GM18868 (cell line): Measurements from ENCODE around the gene SCG3.

Experiments used
- ATAC-seq: cut with Tn5 transposase; IDR thresholded peaks from one replicate; pipeline ENCODE4 v1.9.1; 2021; ENCODE audit warnings: mild to moderate bottlenecking, moderate library complexity; ENCODE audit not compliant: unreplicated experiment

SCG3 gene

DNA sequence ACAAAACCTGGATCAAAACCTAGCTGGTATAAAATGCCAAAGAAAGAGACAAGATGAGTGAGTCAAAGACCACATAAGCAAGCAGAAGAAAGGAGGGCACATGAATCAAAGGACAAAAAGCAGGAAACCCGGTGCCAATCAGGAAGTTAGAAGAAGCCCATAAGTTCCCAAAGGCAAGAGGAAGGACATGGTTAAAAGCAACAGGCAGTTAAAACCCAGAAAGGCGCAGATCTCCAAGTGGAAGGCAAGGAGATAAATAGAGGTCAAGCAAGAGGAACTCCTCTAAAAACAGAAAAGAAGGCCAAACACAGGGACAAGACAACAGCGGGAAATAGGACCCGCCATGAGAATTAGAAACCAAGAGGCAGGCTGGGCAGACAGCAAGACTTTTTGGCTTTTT, 74.5 kb downstream of the SCG3 start:
- ATAC-seq = no peak

DNA sequence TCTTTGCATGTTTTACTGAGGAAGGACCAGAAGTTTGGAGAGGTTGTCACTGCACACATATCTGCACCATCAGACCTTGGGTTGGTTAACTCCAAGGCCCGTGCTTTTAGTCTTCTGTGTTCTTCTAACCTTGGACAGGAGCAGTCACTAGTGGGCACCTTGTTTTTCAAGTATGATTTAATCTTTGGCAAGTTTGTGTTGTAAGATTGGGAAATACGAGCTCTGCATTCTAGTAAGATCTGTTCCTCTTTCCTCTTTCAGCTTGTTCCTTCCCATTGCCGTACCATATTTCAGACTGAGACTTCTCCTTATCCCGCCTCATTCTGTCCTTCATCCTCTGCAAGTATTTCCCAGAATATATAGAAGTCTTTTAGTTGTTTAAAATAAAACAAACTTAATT, 75.2 kb downstream of the SCG3 start:
- ATAC-seq = no peak

DNA sequence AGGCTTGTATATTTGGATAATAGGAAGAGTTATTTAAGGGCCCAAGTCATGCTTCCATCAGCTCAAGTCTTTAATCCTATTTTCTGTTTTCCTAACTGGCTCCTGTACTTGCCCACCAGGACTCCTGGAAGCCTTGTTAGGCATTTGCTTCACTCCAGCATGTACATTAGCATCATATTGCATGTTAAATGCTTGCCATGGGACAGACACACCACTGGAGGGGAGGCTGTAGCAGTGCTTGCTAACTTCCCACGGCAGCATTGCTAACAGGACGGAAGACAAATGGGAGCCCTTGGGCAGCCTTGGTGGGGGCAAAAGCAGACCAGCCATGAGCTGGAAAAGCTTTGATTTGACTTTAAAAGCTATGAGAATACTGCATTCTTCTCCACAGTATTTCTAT, 76.1 kb downstream of the SCG3 start:
- ATAC-seq = no peak

DNA sequence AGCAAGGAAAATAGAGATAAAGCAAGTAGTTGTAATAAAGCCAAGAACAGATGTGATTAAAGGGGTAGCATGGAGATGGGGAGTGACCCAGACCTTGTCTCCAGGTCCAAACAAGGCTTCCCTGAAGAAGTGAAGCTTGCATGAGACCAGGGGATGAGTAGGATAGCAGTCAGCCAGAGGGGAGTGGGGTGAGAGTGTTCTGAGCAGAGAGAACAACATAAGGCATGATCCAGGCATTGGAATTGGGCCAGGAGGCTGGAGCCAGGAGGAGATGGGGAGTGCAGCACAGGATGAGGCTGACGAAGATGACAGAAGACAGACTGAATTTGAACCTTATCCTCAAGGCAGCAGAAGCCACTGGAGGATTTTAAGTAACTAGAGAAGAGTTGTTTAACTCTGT, 77.3 kb downstream of the SCG3 start:
- ATAC-seq = no peak

DNA sequence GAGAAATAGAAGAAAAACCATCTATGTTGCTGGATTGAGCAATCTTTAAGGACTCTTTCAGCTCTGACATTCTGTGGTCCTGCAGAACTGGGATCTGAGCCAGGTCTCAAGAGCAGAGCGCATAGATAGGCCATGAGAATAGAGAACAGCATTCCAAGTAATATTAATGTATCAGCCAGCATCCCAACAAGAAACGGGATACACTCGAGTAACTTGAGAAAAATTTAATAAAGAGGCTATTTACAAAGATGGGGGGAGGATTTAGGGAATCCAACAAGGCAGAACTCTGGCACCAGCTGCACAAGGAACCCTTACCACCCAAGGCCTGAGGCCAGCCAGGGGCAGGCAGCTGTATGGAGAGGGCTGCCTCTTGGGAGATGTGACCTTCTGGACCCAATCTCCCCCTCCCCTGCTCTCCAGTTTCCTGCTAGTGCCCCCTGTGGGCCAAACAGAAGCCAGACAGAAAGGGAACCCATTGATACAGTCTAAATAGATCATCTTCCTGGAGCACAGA, 78.3 kb downstream of the SCG3 start:
- ATAC-seq = no peak

DNA sequence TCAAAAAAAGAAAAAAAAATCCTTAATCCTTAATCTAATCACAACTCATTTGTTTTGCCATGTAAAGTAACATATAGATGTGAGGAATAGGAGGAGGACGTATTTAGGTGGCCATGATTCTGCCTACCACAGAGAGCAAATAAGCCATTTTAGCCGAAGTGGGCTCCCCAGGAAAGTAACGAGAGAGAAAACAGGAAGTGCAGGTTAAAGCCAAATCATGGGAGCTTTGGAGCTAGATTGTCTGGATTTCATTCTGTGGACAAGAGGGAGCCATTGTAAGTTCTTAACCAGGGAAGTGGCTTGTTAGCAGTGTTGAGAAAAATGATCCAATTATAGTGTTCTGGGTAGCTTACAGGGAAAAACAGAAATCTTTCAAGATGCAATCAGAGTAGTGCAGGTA, 79.5 kb downstream of the SCG3 start:
- no peak for ATAC-seq

DNA sequence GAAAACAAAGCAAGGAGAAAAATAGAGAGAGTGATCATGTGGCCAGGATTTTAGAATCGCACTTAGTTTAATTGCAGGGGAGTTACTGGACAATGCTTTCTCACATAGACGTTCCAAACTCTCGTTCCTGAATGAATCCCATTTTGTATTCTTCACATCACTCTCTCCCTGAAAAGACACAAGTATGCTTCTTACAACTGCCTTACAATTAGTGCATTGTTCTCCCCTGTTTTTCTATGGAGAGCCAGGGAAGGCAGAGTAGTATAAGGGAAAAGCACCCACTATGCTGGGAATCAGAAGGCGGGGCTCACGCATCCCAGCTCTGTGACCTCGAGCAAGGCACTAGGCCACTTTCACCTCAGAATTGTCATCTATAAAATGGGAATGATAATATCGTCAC, 84.4 kb downstream of the SCG3 start:
- no peak for ATAC-seq

DNA sequence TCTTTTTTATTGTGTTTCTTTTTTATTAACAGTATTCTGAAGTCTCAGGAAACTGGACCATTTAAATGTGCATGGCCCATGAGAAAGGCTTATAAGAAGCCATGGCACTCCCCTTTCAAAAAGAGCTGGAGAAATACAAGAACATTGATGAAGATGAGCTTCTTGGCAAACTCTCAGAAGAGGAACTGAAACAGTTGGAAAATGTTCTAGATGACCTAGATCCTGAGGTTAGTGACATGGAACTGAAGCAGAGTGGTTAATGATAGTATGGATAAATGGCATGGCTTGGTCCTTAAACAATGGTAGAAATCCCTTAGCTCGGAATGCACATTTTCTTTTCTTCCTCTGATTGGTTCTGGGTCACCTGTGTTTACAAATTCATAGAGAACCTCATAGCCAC, 85.0 kb downstream of the SCG3 start:
- no peak for ATAC-seq

DNA sequence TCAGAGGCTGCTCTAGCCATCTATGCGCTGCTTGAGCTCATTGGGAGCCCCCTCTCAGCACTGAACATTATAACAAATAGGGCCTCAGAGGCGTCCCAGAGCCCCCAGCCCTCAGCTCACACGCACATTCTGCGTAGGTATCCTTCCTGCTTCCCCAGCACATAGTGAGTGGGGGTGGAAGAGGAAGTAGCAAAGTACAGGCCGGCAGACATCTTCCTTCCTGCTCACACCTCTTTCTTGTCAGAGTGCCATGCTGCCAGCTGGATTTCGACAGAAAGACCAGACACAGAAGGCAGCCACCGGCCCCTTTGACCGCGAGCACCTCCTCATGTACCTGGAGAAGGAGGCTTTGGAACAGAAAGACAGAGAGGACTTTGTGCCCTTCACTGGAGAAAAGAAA, 86.7 kb downstream of the SCG3 start:
- no peak for ATAC-seq
